OCI-LY1 (cell line): Measurements from ENCODE around the gene ELK3.

Experiments
- H2AFZ ChIP-seq: fragments of 200-600 bp; sonication (generic), shearing (Covaris generic); 2 replicates; pipeline ENCODE4 v1.6.0; 2014; ENCODE audit warnings: antibody characterized with exemption, mild to moderate bottlenecking, low read length
- H3F3A ChIP-seq: fragments of 200-600 bp; sonication (generic), shearing (Covaris generic); 2 replicates; pipeline ENCODE4 v1.6.0; 2014; ENCODE audit warnings: mild to moderate bottlenecking, antibody characterized with exemption, low read length, moderate library complexity; ENCODE audit not compliant: insufficient read depth
- H3K27ac ChIP-seq: fragments of 200-600 bp; sonication (generic); 2 replicates; pipeline ENCODE4 v1.5.1; 2014; ENCODE audit warnings: low read length, mixed run types, mild to moderate bottlenecking, low read depth; ENCODE audit not compliant: poor library complexity, severe bottlenecking
- H3K27me3 ChIP-seq: fragments of 200-600 bp; sonication (generic); 2 replicates; pipeline ENCODE4 v1.6.0; 2014; ENCODE audit warnings: antibody characterized with exemption, mild to moderate bottlenecking, low read length, moderate library complexity; ENCODE audit not compliant: insufficient read depth
- H3K36me3 ChIP-seq: fragments of 200-600 bp; sonication (generic); 2 replicates; pipeline ENCODE4 v1.6.1; 2014; ENCODE audit warnings: mild to moderate bottlenecking, antibody characterized with exemption, low read length, moderate library complexity, mixed read lengths; ENCODE audit not compliant: insufficient read depth
- H3K4me1 ChIP-seq: fragments of 200-600 bp; sonication (generic); 2 replicates; pipeline ENCODE4 v1.5.1; 2014; ENCODE audit warnings: mild to moderate bottlenecking, low read length, moderate library complexity; ENCODE audit not compliant: insufficient read depth, severe bottlenecking
- H3K4me2 ChIP-seq: fragments of 200-600 bp; sonication (generic), shearing (Covaris generic); 2 replicates; pipeline ENCODE4 v1.6.1; 2014; ENCODE audit warnings: low read length
- H3K4me3 ChIP-seq: fragments of 200-600 bp; sonication (generic); 2 replicates; pipeline ENCODE4 v1.5.1; 2014; ENCODE audit warnings: low read length, low read depth, mild to moderate bottlenecking, mixed read lengths; ENCODE audit not compliant: poor library complexity, severe bottlenecking
- H3K79me2 ChIP-seq: fragments of 200-600 bp; shearing (Covaris generic); 2 replicates; pipeline ENCODE4 v1.6.1; 2016; ENCODE audit warnings: mixed run types, low read length, mixed read lengths; ENCODE audit not compliant: insufficient read depth
- H3K9ac ChIP-seq: fragments of 200-600 bp; sonication (generic), shearing (Covaris generic); 2 replicates; pipeline ENCODE4 v1.6.1; 2014; ENCODE audit warnings: mild to moderate bottlenecking, low read length, mixed read lengths
- H3K9me2 ChIP-seq: fragments of 200-600 bp; sonication (generic), shearing (Covaris generic); 2 replicates; pipeline ENCODE4 v1.6.1; 2014; ENCODE audit warnings: low read depth, mild to moderate bottlenecking, low read length, mixed read lengths
- H3K9me3 ChIP-seq: fragments of 200-600 bp; shearing (Covaris generic); 2 replicates; pipeline ENCODE4 v1.6.1; 2014; ENCODE audit warnings: low read length, mixed read lengths
- H4K20me1 ChIP-seq: fragments of 200-600 bp; sonication (generic), shearing (Covaris generic); 2 replicates; pipeline ENCODE4 v1.6.0; 2016; ENCODE audit warnings: mild to moderate bottlenecking, low read length; ENCODE audit not compliant: insufficient read depth
- EZH2 ChIP-seq: fragments of 200-600 bp; sonication (generic), shearing (Covaris generic); IDR thresholded peaks from 2 replicates; pipeline ENCODE4 v1.8.0; 2017; ENCODE audit warnings: borderline replicate concordance, mixed run types, mild to moderate bottlenecking, antibody characterized with exemption, low read length, moderate library complexity, mixed read lengths
- TF ChIP-seq, protein P1 (sequence below): fragments of 200-600 bp; sonication (generic), shearing (Covaris generic); IDR thresholded peaks from 2 replicates; pipeline ENCODE4 v1.5.1; 2017; ENCODE audit warnings: mild to moderate bottlenecking, antibody characterized with exemption, low read length, moderate library complexity, mixed read lengths

ELK3 gene

GRCh38 chr12:96303653-96304052, 109.5 kb downstream of the ELK3 start:
- no peak overlapping the region for H3K9ac ChIP-seq
- no peak overlapping the region for H3K4me2 ChIP-seq
- no peaks in the 10 kb centered on the region; the same call in 1 of the 2 replicates for H3F3A ChIP-seq
- no peak overlapping the region for H2AFZ ChIP-seq
- H3K36me3 ChIP-seq: peaks cover 14% of the 10 kb centered on the region
- H3K27me3 ChIP-seq: no peaks in the 10 kb centered on the region
- H4K20me1 ChIP-seq: no peaks in the 10 kb centered on the region
- H3K79me2 ChIP-seq: no peaks in the 10 kb centered on the region
- H3K9me3 ChIP-seq: no peaks in the 10 kb centered on the region
- H3K27ac ChIP-seq: no peak overlapping the region
- H3K9me2 ChIP-seq: no peaks in the 10 kb centered on the region
- H3K4me1 ChIP-seq: no peaks in the 10 kb centered on the region
- no peak overlapping the region for H3K4me3 ChIP-seq
- TF ChIP-seq, protein P1, sequence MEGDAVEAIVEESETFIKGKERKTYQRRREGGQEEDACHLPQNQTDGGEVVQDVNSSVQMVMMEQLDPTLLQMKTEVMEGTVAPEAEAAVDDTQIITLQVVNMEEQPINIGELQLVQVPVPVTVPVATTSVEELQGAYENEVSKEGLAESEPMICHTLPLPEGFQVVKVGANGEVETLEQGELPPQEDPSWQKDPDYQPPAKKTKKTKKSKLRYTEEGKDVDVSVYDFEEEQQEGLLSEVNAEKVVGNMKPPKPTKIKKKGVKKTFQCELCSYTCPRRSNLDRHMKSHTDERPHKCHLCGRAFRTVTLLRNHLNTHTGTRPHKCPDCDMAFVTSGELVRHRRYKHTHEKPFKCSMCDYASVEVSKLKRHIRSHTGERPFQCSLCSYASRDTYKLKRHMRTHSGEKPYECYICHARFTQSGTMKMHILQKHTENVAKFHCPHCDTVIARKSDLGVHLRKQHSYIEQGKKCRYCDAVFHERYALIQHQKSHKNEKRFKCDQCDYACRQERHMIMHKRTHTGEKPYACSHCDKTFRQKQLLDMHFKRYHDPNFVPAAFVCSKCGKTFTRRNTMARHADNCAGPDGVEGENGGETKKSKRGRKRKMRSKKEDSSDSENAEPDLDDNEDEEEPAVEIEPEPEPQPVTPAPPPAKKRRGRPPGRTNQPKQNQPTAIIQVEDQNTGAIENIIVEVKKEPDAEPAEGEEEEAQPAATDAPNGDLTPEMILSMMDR: no peak

GRCh38 chr12:96305665-96306064, 111.5 kb downstream of the ELK3 start:
- H4K20me1 ChIP-seq: no peaks in the 10 kb centered on the region
- no peaks in the 10 kb centered on the region; the same call in 1 of the 2 replicates for H3F3A ChIP-seq
- no peaks in the 10 kb centered on the region for H3K9me2 ChIP-seq
- peaks cover 16% of the 10 kb centered on the region for H3K36me3 ChIP-seq
- no peaks in the 10 kb centered on the region for H3K27me3 ChIP-seq
- H3K27ac ChIP-seq: no peak overlapping the region
- no peak overlapping the region for H3K4me2 ChIP-seq
- no peaks in the 10 kb centered on the region for H3K4me1 ChIP-seq
- no peaks in the 10 kb centered on the region for H3K9me3 ChIP-seq
- H2AFZ ChIP-seq: no peak overlapping the region
- TF ChIP-seq, protein P1: no peak
- no peak for TF ChIP-seq EZH2
- no peak overlapping the region for H3K4me3 ChIP-seq
- no peak overlapping the region for H3K9ac ChIP-seq
- no peaks in the 10 kb centered on the region for H3K79me2 ChIP-seq

GRCh38 chr12:96308881-96309280, 114.7 kb downstream of the ELK3 start:
- TF ChIP-seq, protein P1: no peak
- no peak for TF ChIP-seq EZH2
- H3K27me3 ChIP-seq: no peaks in the 10 kb centered on the region

More at GRCh38 chr12:96308881-96309280, 114.7 kb downstream of the ELK3 start:
- Histone ChIP-seq H2AFZ (no peak overlapping the region), H3K4me1 (no peaks in the 10 kb centered on the region), H3K36me3 (peaks cover 34% of the 10 kb centered on the region), H3K4me3 (no peak overlapping the region), H3K4me2 (no peak overlapping the region), H3F3A (0 out of 2 replicates have a peak, but pooled peaks cover 2% of the 10 kb centered on the region), H3K9me3 (no peaks in the 10 kb centered on the region), H4K20me1 (no peaks in the 10 kb centered on the region), H3K79me2 (no peaks in the 10 kb centered on the region), H3K9ac (no peak overlapping the region), H3K27ac (no peak overlapping the region), H3K9me2 (no peaks in the 10 kb centered on the region)
